ENCODE measurements around the gene ARRB1. TPM values are rescaled to one million over a fixed set of nuclear protein-coding genes. Genes with fewer than 3 reads are reported as not detected.
"Not testable (repeated sequence)": the region's sequence is repeated elsewhere in the genome, so short reads cannot be mapped to it uniquely, and the experiment has no call there.

Gene ARRB1
- polyA plus RNA-seq, 2 donors = 4.9 to 5.0 TPM

GRCh38 chr11:75275581-75275980 lies 75.9 kb downstream of the ARRB1 start:
- Histone ChIP-seq H3K9me3 (ENCODE audit: control insufficient read depth in 2 of 2, insufficient read depth in 1 of 2, low read depth in 1 of 2, low read length in 1 of 2) (no peaks in the 10 kb centered on the region), H3K36me3 (ENCODE audit: control insufficient read depth in 2 of 2, insufficient read depth in 2 of 2, low read length in 1 of 2) (peaks cover 4 to 18% of the 10 kb centered on the region in 2 donors), H3K4me3 (ENCODE audit: low read depth in 1 of 2, low read length in 2 of 2) (no peak overlapping the region), H3K27me3 (ENCODE audit: control insufficient read depth in 1 of 2, insufficient read depth in 2 of 2, low read length in 2 of 2) (no peaks in the 10 kb centered on the region), H3K27ac (ENCODE audit: low read depth in 2 of 2, low read length in 1 of 2) (no peak overlapping the region), H3K4me1 (ENCODE audit: control insufficient read depth in 2 of 2, insufficient read depth in 2 of 2, low read length in 1 of 2) (no peaks in the 10 kb centered on the region)
- WGBS, 2 donors = 60 to 66% methylated on average over 6 of the region's 6 CpGs

- H3K27ac ChIP-seq (ENCODE audit: low read depth in 2 of 2, low read length in 1 of 2); H3K9me3 ChIP-seq (ENCODE audit: control insufficient read depth in 2 of 2, insufficient read depth in 1 of 2, low read depth in 1 of 2, low read length in 1 of 2); H3K27me3 ChIP-seq (ENCODE audit: control insufficient read depth in 1 of 2, insufficient read depth in 2 of 2, low read length in 2 of 2); H3K4me1 ChIP-seq (ENCODE audit: control insufficient read depth in 2 of 2, insufficient read depth in 2 of 2, low read length in 1 of 2); H3K4me3 ChIP-seq (ENCODE audit: low read depth in 1 of 2, low read length in 2 of 2): not testable (repeated sequence)
- H3K36me3 ChIP-seq (ENCODE audit: control insufficient read depth in 2 of 2, insufficient read depth in 2 of 2, low read length in 1 of 2) = peaks cover 4 to 18% of the 10 kb centered on the region in 2 donors
- 90% methylated on average over 3 of the region's 3 CpGs for WGBS, 2 donors
Measured at GRCh38 chr11:75274716-75275115, 76.7 kb downstream of the ARRB1 start.

DNA sequence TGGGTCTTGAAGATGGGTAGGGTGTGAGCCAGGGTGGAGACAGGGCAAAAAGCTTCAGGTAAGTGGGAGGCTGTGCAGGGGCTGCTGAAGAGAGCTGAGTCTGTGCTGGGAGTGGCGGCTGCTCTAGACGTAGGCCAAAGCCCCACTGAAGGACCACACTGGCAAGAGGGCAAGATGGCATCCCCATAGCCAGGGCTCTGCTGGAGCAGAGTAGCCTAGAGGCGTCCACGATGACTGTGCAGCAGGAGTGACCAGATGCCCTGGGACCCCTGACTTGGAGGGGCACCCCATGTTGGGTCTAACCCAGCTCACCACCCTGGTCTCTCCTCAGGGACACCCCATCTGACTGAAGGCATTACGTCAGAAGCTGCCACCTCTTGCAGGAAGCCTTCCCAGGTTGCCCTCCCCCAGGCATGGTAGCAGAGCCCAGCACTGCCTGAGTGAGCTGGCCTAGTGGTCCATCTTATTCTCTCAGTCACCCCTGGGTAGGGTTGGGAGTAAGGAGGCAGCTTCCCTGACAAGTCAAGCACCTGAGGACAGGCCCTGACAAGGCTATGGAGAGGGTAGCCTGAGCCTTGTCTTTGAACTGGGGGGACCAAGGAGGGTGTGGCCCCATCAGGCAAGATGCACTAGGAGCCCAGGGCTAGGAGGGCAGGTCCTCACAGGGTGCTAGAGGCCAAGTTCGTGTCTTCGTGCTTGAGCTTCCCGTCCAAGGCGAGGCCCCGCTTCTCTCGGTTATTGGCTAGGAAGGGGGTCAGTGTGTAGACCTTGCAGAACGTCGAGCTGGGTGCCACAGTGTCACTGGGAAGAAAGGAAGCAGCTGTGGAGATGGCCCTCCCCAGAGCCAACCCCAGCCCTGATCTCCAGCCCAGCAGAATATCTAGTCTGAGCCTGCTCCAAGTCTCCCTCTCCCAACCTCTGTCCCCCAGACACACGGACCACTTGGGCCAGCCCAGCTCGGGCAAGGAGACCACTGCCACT lies 77.8 kb downstream of the ARRB1 start:
- Histone ChIP-seq H3K27me3 (ENCODE audit: control insufficient read depth in 1 of 2, insufficient read depth in 2 of 2, low read length in 2 of 2) (no peaks in the 10 kb centered on the region), H3K36me3 (ENCODE audit: control insufficient read depth in 2 of 2, insufficient read depth in 2 of 2, low read length in 1 of 2) (peaks cover 4 to 16% of the 10 kb centered on the region in 2 donors), H3K4me1 (ENCODE audit: control insufficient read depth in 2 of 2, insufficient read depth in 2 of 2, low read length in 1 of 2) (no peaks in the 10 kb centered on the region), H3K4me3 (ENCODE audit: low read depth in 1 of 2, low read length in 2 of 2) (no peak overlapping the region), H3K9me3 (ENCODE audit: control insufficient read depth in 2 of 2, insufficient read depth in 1 of 2, low read depth in 1 of 2, low read length in 1 of 2) (no peaks in the 10 kb centered on the region), H3K27ac (ENCODE audit: low read depth in 2 of 2, low read length in 1 of 2) (no peak overlapping the region)
- 90 to 95% methylated on average over 15 of the region's 15 CpGs for WGBS, 2 donors

DNA sequence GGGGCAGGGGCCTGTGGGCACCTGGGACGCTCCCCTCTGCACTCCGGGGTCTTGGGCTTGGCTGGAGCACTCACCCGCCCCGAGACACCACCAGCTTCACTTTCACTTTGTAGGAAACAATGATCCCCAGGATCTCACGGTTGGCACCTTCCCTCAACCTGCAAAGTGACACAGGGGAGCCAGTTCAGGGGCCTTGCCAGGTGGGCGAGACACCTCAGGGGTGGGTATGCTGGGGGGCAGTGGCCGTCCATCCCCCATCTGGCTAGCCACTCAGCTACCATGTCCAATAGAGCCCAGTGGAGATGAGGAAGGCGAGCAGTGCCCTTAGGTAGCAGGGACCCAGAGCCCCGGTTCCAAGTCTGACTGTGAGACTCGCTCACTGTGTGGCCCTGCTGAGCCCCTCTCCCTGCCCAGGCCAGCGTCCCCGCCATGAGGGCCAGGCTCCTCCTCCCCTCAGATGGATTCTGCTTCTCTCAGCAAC lies 78.6 kb downstream of the ARRB1 start:
- Histone ChIP-seq H3K27ac (ENCODE audit: low read depth in 2 of 2, low read length in 1 of 2) (no peak overlapping the region), H3K9me3 (ENCODE audit: control insufficient read depth in 2 of 2, insufficient read depth in 1 of 2, low read depth in 1 of 2, low read length in 1 of 2) (no peaks in the 10 kb centered on the region), H3K4me1 (ENCODE audit: control insufficient read depth in 2 of 2, insufficient read depth in 2 of 2, low read length in 1 of 2) (no peaks in the 10 kb centered on the region), H3K4me3 (ENCODE audit: low read depth in 1 of 2, low read length in 2 of 2) (no peak overlapping the region), H3K27me3 (ENCODE audit: control insufficient read depth in 1 of 2, insufficient read depth in 2 of 2, low read length in 2 of 2) (no peaks in the 10 kb centered on the region), H3K36me3 (ENCODE audit: control insufficient read depth in 2 of 2, insufficient read depth in 2 of 2, low read length in 1 of 2) (peaks cover 4 to 9% of the 10 kb centered on the region in 2 donors)
- WGBS, 2 donors = 85 to 88% methylated on average over 12 of the region's 12 CpGs

DNA sequence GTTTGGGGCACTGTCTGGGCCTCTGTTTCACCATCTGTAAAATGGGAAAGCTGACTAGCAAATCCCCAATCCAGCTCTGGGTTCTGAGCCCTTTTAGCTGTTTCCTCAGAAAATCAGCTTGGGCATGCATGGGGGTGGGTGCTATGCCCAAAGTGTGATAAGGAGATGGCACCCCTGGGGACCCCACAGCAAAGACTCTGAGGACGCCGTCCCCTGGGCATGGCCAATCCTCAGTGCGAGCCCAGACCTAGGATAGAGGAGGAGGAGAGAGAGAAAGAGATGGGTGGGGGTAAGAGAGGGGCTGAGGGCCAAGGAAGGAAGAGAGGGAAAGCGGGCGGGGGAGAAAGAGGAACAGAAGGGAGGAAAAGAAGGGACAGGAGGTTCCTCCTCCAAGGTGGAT lies 79.1 kb downstream of the ARRB1 start:
- H3K27ac ChIP-seq (ENCODE audit: low read depth in 2 of 2, low read length in 1 of 2) = no peak overlapping the region
- peaks cover 4 to 7% of the 10 kb centered on the region in 2 donors for H3K36me3 ChIP-seq (ENCODE audit: control insufficient read depth in 2 of 2, insufficient read depth in 2 of 2, low read length in 1 of 2)
- H3K4me1 ChIP-seq (ENCODE audit: control insufficient read depth in 2 of 2, insufficient read depth in 2 of 2, low read length in 1 of 2) = no peaks in the 10 kb centered on the region
- no peak overlapping the region for H3K4me3 ChIP-seq (ENCODE audit: low read depth in 1 of 2, low read length in 2 of 2)
- no peaks in the 10 kb centered on the region for H3K9me3 ChIP-seq (ENCODE audit: control insufficient read depth in 2 of 2, insufficient read depth in 1 of 2, low read depth in 1 of 2, low read length in 1 of 2)
- no peaks in the 10 kb centered on the region for H3K27me3 ChIP-seq (ENCODE audit: control insufficient read depth in 1 of 2, insufficient read depth in 2 of 2, low read length in 2 of 2)
- WGBS, 2 donors = 82 to 94% methylated on average over 5 of the region's 5 CpGs

DNA sequence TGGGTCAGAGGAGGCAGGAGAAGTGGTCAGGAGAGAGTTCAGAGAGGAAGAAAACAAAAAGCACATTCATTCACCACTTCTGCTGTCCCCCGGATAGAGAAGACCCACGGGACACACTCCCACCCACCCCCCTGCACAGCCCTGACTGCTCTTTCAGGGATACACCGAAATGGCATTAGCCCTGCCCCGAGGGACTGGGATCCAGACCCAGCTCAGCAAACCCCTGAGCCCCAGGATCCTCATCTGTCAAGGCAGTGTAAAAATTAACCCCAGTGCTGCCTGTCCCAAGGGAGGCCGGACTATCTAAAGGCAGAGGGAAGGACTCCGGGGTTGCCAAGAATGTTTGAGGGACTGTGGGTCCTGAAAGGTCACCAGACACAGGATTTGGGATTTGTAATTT lies 79.7 kb downstream of the ARRB1 start:
- H3K36me3 ChIP-seq (ENCODE audit: control insufficient read depth in 2 of 2, insufficient read depth in 2 of 2, low read length in 1 of 2) = peaks cover 4 to 7% of the 10 kb centered on the region in 2 donors
- no peaks in the 10 kb centered on the region for H3K4me1 ChIP-seq (ENCODE audit: control insufficient read depth in 2 of 2, insufficient read depth in 2 of 2, low read length in 1 of 2)
- H3K4me3 ChIP-seq (ENCODE audit: low read depth in 1 of 2, low read length in 2 of 2) = no peak overlapping the region
- H3K27ac ChIP-seq (ENCODE audit: low read depth in 2 of 2, low read length in 1 of 2) = no peak overlapping the region
- H3K9me3 ChIP-seq (ENCODE audit: control insufficient read depth in 2 of 2, insufficient read depth in 1 of 2, low read depth in 1 of 2, low read length in 1 of 2) = no peaks in the 10 kb centered on the region
- H3K27me3 ChIP-seq (ENCODE audit: control insufficient read depth in 1 of 2, insufficient read depth in 2 of 2, low read length in 2 of 2) = no peaks in the 10 kb centered on the region
- WGBS, 2 donors = 70 to 71% methylated on average over 6 of the region's 6 CpGs

GRCh38 chr11:75270896-75271418 lies 80.5 kb downstream of the ARRB1 start:
- H3K36me3 ChIP-seq (ENCODE audit: control insufficient read depth in 2 of 2, insufficient read depth in 2 of 2, low read length in 1 of 2) = peaks cover 4 to 8% of the 10 kb centered on the region in 2 donors
- H3K4me1 ChIP-seq (ENCODE audit: control insufficient read depth in 2 of 2, insufficient read depth in 2 of 2, low read length in 1 of 2) = no peaks in the 10 kb centered on the region
- H3K4me3 ChIP-seq (ENCODE audit: low read depth in 1 of 2, low read length in 2 of 2) = no peak overlapping the region
- no peaks in the 10 kb centered on the region for H3K9me3 ChIP-seq (ENCODE audit: control insufficient read depth in 2 of 2, insufficient read depth in 1 of 2, low read depth in 1 of 2, low read length in 1 of 2)
- no peak overlapping the region for H3K27ac ChIP-seq (ENCODE audit: low read depth in 2 of 2, low read length in 1 of 2)
- 77 to 78% methylated on average over 3 of the region's 3 CpGs for WGBS, 2 donors
- H3K27me3 ChIP-seq (ENCODE audit: control insufficient read depth in 1 of 2, insufficient read depth in 2 of 2, low read length in 2 of 2) = no peaks in the 10 kb centered on the region

GRCh38 chr11:75269896-75270295 lies 81.6 kb downstream of the ARRB1 start:
- H3K4me1 ChIP-seq (ENCODE audit: control insufficient read depth in 2 of 2, insufficient read depth in 2 of 2, low read length in 1 of 2) = no peaks in the 10 kb centered on the region
- peaks cover 4 to 8% of the 10 kb centered on the region in 2 donors for H3K36me3 ChIP-seq (ENCODE audit: control insufficient read depth in 2 of 2, insufficient read depth in 2 of 2, low read length in 1 of 2)
- no peak overlapping the region for H3K4me3 ChIP-seq (ENCODE audit: low read depth in 1 of 2, low read length in 2 of 2)
- no peaks in the 10 kb centered on the region for H3K27me3 ChIP-seq (ENCODE audit: control insufficient read depth in 1 of 2, insufficient read depth in 2 of 2, low read length in 2 of 2)
- 83 to 90% methylated on average over 9 of the region's 9 CpGs for WGBS, 2 donors
- no peaks in the 10 kb centered on the region for H3K9me3 ChIP-seq (ENCODE audit: control insufficient read depth in 2 of 2, insufficient read depth in 1 of 2, low read depth in 1 of 2, low read length in 1 of 2)
- no peak overlapping the region for H3K27ac ChIP-seq (ENCODE audit: low read depth in 2 of 2, low read length in 1 of 2)

DNA sequence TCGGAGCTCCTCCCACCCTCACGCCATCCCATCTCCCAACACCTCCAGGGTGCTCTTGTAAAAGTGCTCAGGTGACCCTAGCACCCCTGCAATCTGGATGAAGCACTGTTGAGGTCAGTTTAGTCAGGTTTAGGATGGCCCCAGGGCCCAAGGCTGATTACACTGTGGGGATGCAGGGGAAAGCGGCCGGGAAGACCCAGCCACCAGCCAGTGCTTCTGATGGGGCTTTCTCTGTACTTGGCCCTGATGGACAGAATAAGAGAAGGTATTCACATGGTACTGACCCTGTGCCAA lies 82.1 kb downstream of the ARRB1 start:
- no peaks in the 10 kb centered on the region for H3K27me3 ChIP-seq (ENCODE audit: control insufficient read depth in 1 of 2, insufficient read depth in 2 of 2, low read length in 2 of 2)
- 88 to 91% methylated on average over 4 of the region's 4 CpGs for WGBS, 2 donors
- no peak overlapping the region for H3K27ac ChIP-seq (ENCODE audit: low read depth in 2 of 2, low read length in 1 of 2)
- no peak overlapping the region for H3K4me3 ChIP-seq (ENCODE audit: low read depth in 1 of 2, low read length in 2 of 2)
- peaks cover 4 to 8% of the 10 kb centered on the region in 2 donors for H3K36me3 ChIP-seq (ENCODE audit: control insufficient read depth in 2 of 2, insufficient read depth in 2 of 2, low read length in 1 of 2)
- H3K4me1 ChIP-seq (ENCODE audit: control insufficient read depth in 2 of 2, insufficient read depth in 2 of 2, low read length in 1 of 2) = no peaks in the 10 kb centered on the region
- H3K9me3 ChIP-seq (ENCODE audit: control insufficient read depth in 2 of 2, insufficient read depth in 1 of 2, low read depth in 1 of 2, low read length in 1 of 2) = no peaks in the 10 kb centered on the region
